HEK293 (cell line): Measurements from ENCODE around the gene UHRF2.

Experiments used
- CTCF ChIA-PET: fragments of 350-600 bp; formaldehyde crosslinking; extraction: SDS; loops from one replicate; lab custom pipeline; 2021; ENCODE audit warnings: antibody characterized with exemption; lab: Yijun Ruan, JAX
- POLR2A ChIA-PET: fragments of 300-600 bp; formaldehyde crosslinking; extraction: SDS; loops from one replicate; lab custom pipeline; 2020; ENCODE audit warnings: antibody characterized with exemption, inconsistent platforms; lab: Yijun Ruan, JAX
- H3K27ac ChIP-seq: fragments of 200-500 bp; sonication (Bioruptor generic); 2 replicates; pipeline ENCODE4 v1.5.1; 2014; ENCODE audit warnings: low read depth, low read length, control low read depth, inconsistent platforms; ENCODE audit errors: extremely low read depth
- H3K36me3 ChIP-seq, 2 experiments: fragments of 200-500 bp in 1 of 2; sonication (Bioruptor generic) in 1 of 2; 1 replicate in 1 of 2; 2 replicates in 1 of 2; pipeline ENCODE4 v1.5.1; 2014 to 2017; ENCODE audit warnings: inconsistent platforms in 2 of 2, low read length in 2 of 2; ENCODE audit not compliant: control insufficient read depth in 2 of 2, insufficient read depth in 1 of 2
- H3K4me1 ChIP-seq: fragments of 200-500 bp; sonication (Bioruptor generic); 2 replicates; pipeline ENCODE4 v1.5.1; 2014; ENCODE audit warnings: mild to moderate bottlenecking, low read length, inconsistent platforms; ENCODE audit not compliant: control insufficient read depth, insufficient read depth
- H3K4me3 ChIP-seq: 2 replicates; pipeline ENCODE4 v1.5.1; 2011; ENCODE audit warnings: low read depth, mild to moderate bottlenecking, control low read depth, low read length, moderate library complexity
- H3K9me3 ChIP-seq: fragments of 200-500 bp; sonication (Bioruptor generic); 2 replicates; pipeline ENCODE4 v1.5.1; 2014; ENCODE audit warnings: low read depth, low read length, inconsistent platforms; ENCODE audit not compliant: control insufficient read depth, insufficient read depth
- GLIS1 ChIP-seq: fragments of 450-650 bp; formaldehyde crosslinking; IDR thresholded peaks from 2 replicates; pipeline ENCODE4 v1.5.1; 2016; ENCODE audit warnings: missing biosample characterization, missing genetic modification characterization
- KLF16 ChIP-seq: fragments of 450-650 bp; formaldehyde crosslinking; IDR thresholded peaks from 2 replicates; pipeline ENCODE4 v1.5.1; 2017; ENCODE audit warnings: missing biosample characterization, missing genetic modification characterization
- MZF1 ChIP-seq: fragments of 450-650 bp; formaldehyde crosslinking; IDR thresholded peaks from 2 replicates; pipeline ENCODE4 v1.5.1; 2017; ENCODE audit warnings: missing biosample characterization, missing genetic modification characterization, borderline replicate concordance
- SP7 ChIP-seq: fragments of 450-650 bp; formaldehyde crosslinking; IDR thresholded peaks from 2 replicates; pipeline ENCODE4 v1.5.1; 2016; ENCODE audit warnings: missing biosample characterization, missing genetic modification characterization
- ZBTB20 ChIP-seq: fragments of 450-650 bp; formaldehyde crosslinking; IDR thresholded peaks from 2 replicates; pipeline ENCODE4 v1.5.1; 2016; ENCODE audit warnings: missing biosample characterization, missing genetic modification characterization
- ZIC2 ChIP-seq: fragments of 450-650 bp; formaldehyde crosslinking; IDR thresholded peaks from 2 replicates; pipeline ENCODE4 v1.5.1; 2016; ENCODE audit warnings: missing biosample characterization, missing genetic modification characterization
- ZNF121 ChIP-seq: fragments of 450-650 bp; formaldehyde crosslinking; IDR thresholded peaks from 2 replicates; pipeline ENCODE4 v1.5.1; 2016; ENCODE audit warnings: missing biosample characterization, missing genetic modification characterization
- ZNF138 ChIP-seq: fragments of 450-650 bp; formaldehyde crosslinking; IDR thresholded peaks from 2 replicates; pipeline ENCODE4 v1.5.1; 2016; ENCODE audit warnings: missing biosample characterization, missing genetic modification characterization, borderline replicate concordance
- ZNF174 ChIP-seq: fragments of 450-650 bp; formaldehyde crosslinking; IDR thresholded peaks from 2 replicates; pipeline ENCODE4 v1.5.0; 2017; ENCODE audit warnings: missing biosample characterization, mild to moderate bottlenecking, missing genetic modification characterization
- ZNF335 ChIP-seq: fragments of 450-650 bp; formaldehyde crosslinking; conservative IDR thresholded peaks from 2 replicates; pipeline ENCODE4 v1.5.1; 2016; ENCODE audit warnings: missing biosample characterization, missing genetic modification characterization
- ZNF341 ChIP-seq: fragments of 450-650 bp; formaldehyde crosslinking; IDR thresholded peaks from 2 replicates; pipeline ENCODE4; 2016; ENCODE audit warnings: low read depth, missing biosample characterization, missing genetic modification characterization
- ZNF423 ChIP-seq: fragments of 450-650 bp; formaldehyde crosslinking; IDR thresholded peaks from 2 replicates; pipeline ENCODE4 v1.5.1; 2016; ENCODE audit warnings: missing biosample characterization, missing genetic modification characterization
- ZNF426 ChIP-seq: fragments of 450-650 bp; formaldehyde crosslinking; IDR thresholded peaks from 2 replicates; pipeline ENCODE4 v1.5.1; 2017; ENCODE audit warnings: missing biosample characterization, missing genetic modification characterization, mild to moderate bottlenecking, inconsistent platforms, moderate library complexity
- ZNF558 ChIP-seq: fragments of 450-650 bp; formaldehyde crosslinking; IDR thresholded peaks from 2 replicates; pipeline ENCODE4 v1.5.1; 2016; ENCODE audit warnings: missing biosample characterization, missing genetic modification characterization
- ZNF596 ChIP-seq: fragments of 450-650 bp; IDR thresholded peaks from 2 replicates; pipeline ENCODE4 v1.5.0; 2018; ENCODE audit warnings: missing biosample characterization, mild to moderate bottlenecking, missing genetic modification characterization, moderate library complexity
- ZNF623 ChIP-seq: fragments of 450-650 bp; formaldehyde crosslinking; IDR thresholded peaks from 2 replicates; pipeline ENCODE4 v1.5.1; 2016; ENCODE audit warnings: missing biosample characterization, missing genetic modification characterization
- ZNF677 ChIP-seq: fragments of 450-650 bp; IDR thresholded peaks from 2 replicates; pipeline ENCODE4 v1.5.0; 2018; ENCODE audit warnings: missing biosample characterization, mild to moderate bottlenecking, missing genetic modification characterization, moderate library complexity
- ZNF777 ChIP-seq: fragments of 450-650 bp; formaldehyde crosslinking; IDR thresholded peaks from 2 replicates; pipeline ENCODE4 v1.5.1; 2017; ENCODE audit warnings: missing biosample characterization, missing genetic modification characterization, borderline replicate concordance
- ZNF791 ChIP-seq: fragments of 450-650 bp; formaldehyde crosslinking; IDR thresholded peaks from 2 replicates; pipeline ENCODE4 v1.5.1; 2016; ENCODE audit warnings: missing biosample characterization, missing genetic modification characterization
- ZNF837 ChIP-seq: fragments of 450-650 bp; formaldehyde crosslinking; IDR thresholded peaks from 2 replicates; pipeline ENCODE4 v1.5.1; 2016; ENCODE audit warnings: missing biosample characterization, missing genetic modification characterization
- ZSCAN16 ChIP-seq: fragments of 450-650 bp; formaldehyde crosslinking; IDR thresholded peaks from 2 replicates; pipeline ENCODE4 v1.5.1; 2016; ENCODE audit warnings: missing biosample characterization, missing genetic modification characterization
- TF ChIP-seq, protein P1 (sequence below): fragments of 450-650 bp; formaldehyde crosslinking; IDR thresholded peaks from 2 replicates; pipeline ENCODE4 v1.5.1; 2016; ENCODE audit warnings: missing biosample characterization, missing genetic modification characterization, low read depth
- TF ChIP-seq, protein P2 (sequence below): fragments of 450-650 bp; formaldehyde crosslinking; IDR thresholded peaks from 2 replicates; pipeline ENCODE4 v1.5.1; 2017; ENCODE audit warnings: missing biosample characterization, missing genetic modification characterization
- TF ChIP-seq, protein P3 (sequence below): fragments of 450-650 bp; formaldehyde crosslinking; IDR thresholded peaks from 2 replicates; pipeline ENCODE4 v1.5.0; 2017; ENCODE audit warnings: missing biosample characterization, missing genetic modification characterization, borderline replicate concordance
- TF ChIP-seq, protein P4 (sequence below): fragments of 450-650 bp; formaldehyde crosslinking; optimal IDR thresholded peaks from 2 replicates; pipeline ENCODE3; 2016; ENCODE audit warnings: missing biosample characterization, mild to moderate bottlenecking, missing genetic modification characterization
- TF ChIP-seq, protein P5 (sequence below): fragments of 450-650 bp; formaldehyde crosslinking; IDR thresholded peaks from 2 replicates; pipeline ENCODE4 v1.5.1; 2016; ENCODE audit warnings: missing biosample characterization, missing genetic modification characterization

Gene UHRF2

DNA sequence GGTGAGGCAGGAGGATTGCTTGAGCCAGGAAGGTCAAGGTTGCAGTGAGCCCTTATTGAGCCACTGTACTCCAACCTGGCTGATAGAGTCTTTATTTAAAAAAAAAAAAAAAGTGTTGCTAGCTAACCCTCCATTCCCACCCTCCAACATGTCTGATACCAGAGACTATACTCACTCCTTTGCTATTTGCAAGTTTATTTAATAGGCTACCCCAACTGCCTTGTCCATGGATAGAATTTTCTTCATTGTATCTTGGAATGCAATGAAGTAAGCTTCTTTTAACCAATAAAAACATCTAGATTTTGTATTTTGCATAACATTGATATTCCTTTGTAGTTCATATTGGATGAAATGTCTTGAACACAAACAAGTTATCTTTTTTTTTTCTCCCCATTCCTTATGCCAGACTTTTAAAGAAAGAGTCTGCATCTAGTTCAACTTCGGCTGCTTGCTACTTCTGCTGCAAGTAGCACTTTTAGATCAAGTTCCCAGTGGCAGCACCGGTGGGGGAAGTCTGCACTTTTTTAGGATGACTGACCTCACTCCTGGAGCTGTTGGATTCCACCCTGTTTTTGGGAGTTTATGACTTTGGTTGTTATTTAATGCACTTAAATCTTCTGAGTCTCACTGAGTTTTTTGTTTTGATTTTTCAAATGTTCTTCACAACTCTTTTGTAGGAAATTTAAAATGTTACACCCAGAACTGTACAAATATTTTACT lies 112.5 kb downstream of the UHRF2 start (continued):
- TF ChIP-seq, protein P1, sequence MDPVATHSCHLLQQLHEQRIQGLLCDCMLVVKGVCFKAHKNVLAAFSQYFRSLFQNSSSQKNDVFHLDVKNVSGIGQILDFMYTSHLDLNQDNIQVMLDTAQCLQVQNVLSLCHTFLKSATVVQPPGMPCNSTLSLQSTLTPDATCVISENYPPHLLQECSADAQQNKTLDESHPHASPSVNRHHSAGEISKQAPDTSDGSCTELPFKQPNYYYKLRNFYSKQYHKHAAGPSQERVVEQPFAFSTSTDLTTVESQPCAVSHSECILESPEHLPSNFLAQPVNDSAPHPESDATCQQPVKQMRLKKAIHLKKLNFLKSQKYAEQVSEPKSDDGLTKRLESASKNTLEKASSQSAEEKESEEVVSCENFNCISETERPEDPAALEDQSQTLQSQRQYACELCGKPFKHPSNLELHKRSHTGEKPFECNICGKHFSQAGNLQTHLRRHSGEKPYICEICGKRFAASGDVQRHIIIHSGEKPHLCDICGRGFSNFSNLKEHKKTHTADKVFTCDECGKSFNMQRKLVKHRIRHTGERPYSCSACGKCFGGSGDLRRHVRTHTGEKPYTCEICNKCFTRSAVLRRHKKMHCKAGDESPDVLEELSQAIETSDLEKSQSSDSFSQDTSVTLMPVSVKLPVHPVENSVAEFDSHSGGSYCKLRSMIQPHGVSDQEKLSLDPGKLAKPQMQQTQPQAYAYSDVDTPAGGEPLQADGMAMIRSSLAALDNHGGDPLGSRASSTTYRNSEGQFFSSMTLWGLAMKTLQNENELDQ (tag by site-specific recombination): no peak
- TF ChIP-seq, protein P2, sequence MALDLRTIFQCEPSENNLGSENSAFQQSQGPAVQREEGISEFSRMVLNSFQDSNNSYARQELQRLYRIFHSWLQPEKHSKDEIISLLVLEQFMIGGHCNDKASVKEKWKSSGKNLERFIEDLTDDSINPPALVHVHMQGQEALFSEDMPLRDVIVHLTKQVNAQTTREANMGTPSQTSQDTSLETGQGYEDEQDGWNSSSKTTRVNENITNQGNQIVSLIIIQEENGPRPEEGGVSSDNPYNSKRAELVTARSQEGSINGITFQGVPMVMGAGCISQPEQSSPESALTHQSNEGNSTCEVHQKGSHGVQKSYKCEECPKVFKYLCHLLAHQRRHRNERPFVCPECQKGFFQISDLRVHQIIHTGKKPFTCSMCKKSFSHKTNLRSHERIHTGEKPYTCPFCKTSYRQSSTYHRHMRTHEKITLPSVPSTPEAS (tag by site-specific recombination): no peak
- no peak for TF ChIP-seq ZNF335
- no peak for TF ChIP-seq ZNF341 (tag by site-specific recombination)
- TF ChIP-seq KLF16 (tag by site-specific recombination): no peak
- no peak for TF ChIP-seq ZNF777
- no peak for TF ChIP-seq MZF1
- TF ChIP-seq, protein P3, sequence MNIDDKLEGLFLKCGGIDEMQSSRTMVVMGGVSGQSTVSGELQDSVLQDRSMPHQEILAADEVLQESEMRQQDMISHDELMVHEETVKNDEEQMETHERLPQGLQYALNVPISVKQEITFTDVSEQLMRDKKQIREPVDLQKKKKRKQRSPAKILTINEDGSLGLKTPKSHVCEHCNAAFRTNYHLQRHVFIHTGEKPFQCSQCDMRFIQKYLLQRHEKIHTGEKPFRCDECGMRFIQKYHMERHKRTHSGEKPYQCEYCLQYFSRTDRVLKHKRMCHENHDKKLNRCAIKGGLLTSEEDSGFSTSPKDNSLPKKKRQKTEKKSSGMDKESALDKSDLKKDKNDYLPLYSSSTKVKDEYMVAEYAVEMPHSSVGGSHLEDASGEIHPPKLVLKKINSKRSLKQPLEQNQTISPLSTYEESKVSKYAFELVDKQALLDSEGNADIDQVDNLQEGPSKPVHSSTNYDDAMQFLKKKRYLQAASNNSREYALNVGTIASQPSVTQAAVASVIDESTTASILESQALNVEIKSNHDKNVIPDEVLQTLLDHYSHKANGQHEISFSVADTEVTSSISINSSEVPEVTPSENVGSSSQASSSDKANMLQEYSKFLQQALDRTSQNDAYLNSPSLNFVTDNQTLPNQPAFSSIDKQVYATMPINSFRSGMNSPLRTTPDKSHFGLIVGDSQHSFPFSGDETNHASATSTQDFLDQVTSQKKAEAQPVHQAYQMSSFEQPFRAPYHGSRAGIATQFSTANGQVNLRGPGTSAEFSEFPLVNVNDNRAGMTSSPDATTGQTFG (tag by site-specific recombination): no peak
- TF ChIP-seq ZNF138: no peak

DNA sequence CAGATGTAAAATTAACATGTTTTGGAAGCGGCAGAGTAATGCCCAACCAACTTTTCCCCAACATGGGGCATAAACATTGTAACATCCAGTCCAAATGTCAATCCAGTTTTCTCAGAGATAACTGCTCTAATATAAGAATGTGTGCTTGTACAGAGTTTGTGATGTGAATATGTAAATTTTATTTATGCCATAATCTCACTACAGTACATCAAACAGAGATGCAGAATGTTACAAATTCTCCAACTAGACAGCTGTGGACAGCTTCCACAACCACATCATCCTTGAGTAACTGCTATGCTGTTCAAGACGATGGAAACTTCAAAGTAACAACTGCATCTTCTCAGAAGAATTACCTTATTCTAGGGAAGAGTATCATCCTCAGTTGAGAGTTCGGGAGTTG lies 122.6 kb downstream of the UHRF2 start:
- H3K36me3 ChIP-seq: peaks cover 0 to 29% of the 10 kb centered on the region in 2 experiments; a peak in 2 of 3 replicates
- TF ChIP-seq, protein P4, sequence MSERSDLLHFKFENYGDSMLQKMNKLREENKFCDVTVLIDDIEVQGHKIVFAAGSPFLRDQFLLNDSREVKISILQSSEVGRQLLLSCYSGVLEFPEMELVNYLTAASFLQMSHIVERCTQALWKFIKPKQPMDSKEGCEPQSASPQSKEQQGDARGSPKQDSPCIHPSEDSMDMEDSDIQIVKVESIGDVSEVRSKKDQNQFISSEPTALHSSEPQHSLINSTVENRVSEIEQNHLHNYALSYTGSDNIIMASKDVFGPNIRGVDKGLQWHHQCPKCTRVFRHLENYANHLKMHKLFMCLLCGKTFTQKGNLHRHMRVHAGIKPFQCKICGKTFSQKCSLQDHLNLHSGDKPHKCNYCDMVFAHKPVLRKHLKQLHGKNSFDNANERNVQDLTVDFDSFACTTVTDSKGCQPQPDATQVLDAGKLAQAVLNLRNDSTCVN (tag by site-specific recombination): no peak
- TF ChIP-seq ZNF791 (tag by site-specific recombination): no peak
- no peak for TF ChIP-seq ZIC2 (tag by site-specific recombination)
- TF ChIP-seq ZNF174 (tag by site-specific recombination): no peak
- no peak for TF ChIP-seq ZNF558
- TF ChIP-seq ZNF121 (tag by site-specific recombination): no peak
- TF ChIP-seq, protein P5, sequence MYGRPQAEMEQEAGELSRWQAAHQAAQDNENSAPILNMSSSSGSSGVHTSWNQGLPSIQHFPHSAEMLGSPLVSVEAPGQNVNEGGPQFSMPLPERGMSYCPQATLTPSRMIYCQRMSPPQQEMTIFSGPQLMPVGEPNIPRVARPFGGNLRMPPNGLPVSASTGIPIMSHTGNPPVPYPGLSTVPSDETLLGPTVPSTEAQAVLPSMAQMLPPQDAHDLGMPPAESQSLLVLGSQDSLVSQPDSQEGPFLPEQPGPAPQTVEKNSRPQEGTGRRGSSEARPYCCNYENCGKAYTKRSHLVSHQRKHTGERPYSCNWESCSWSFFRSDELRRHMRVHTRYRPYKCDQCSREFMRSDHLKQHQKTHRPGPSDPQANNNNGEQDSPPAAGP (tag by site-specific recombination): no peak
- TF ChIP-seq ZNF596 (tag by site-specific recombination): no peak
- TF ChIP-seq, protein P2 (tag by site-specific recombination): no peak
- no peak for TF ChIP-seq ZNF426 (tag by site-specific recombination)
- no peak for TF ChIP-seq ZNF777
- TF ChIP-seq ZNF423: no peak
- no peak for TF ChIP-seq ZNF677
- no peak for TF ChIP-seq ZSCAN16 (tag by site-specific recombination)
- no peak for TF ChIP-seq ZBTB20 (tag by site-specific recombination)
- no peak for TF ChIP-seq GLIS1 (tag by site-specific recombination)
- no peak for TF ChIP-seq SP7
- no peak for TF ChIP-seq ZNF623
- TF ChIP-seq ZNF837 (tag by site-specific recombination): no peak
- no peak overlapping the region for H3K27ac ChIP-seq
- no peaks in the 10 kb centered on the region for H3K4me1 ChIP-seq
- H3K9me3 ChIP-seq: no peaks in the 10 kb centered on the region
- POLR2A ChIA-PET: no interaction called here
- no peak overlapping the region for H3K4me3 ChIP-seq
- CTCF ChIA-PET: no interaction called here
